Caki2 (cell line): Measurements from ENCODE around the gene GRHL3. TPM values are rescaled to one million over a fixed set of nuclear protein-coding genes. Genes with fewer than 3 reads are reported as not detected.
"Not testable (repeated sequence)": the region's sequence is repeated elsewhere in the genome, so short reads cannot be mapped to it uniquely, and the experiment has no call there.

Experiments used
- DNase-seq: peaks from one replicate; pipeline ENCODE4 v3.0.0-alpha.2; 2015; ENCODE audit warnings: low read depth
- in situ Hi-C: cut with HindIII; loops from 2 replicates; pipeline ENCODE4 v1.10.0; 2016; ENCODE audit warnings: low sequenced_read_pairs, low pct_unique_long_range_greater_than_20kb, mixed read lengths
- total RNA-seq: library from RNA; depleted of rRNA; stranded (reverse); fragments of >200 nt; shearing (Covaris generic); gene quantifications from 2 replicates; pipeline ENCODE4 v1.2.3, GENCODE V29; 2014; ENCODE audit warnings: low replicate concordance; rRNA removed

The GRHL3 gene
- total RNA-seq = 0.03 and 0.26 TPM in 2 replicates

- in situ Hi-C loops = no loop called here
- no peak for DNase-seq
These were observed at the start of gene GRHL3 for GRCh38 chr1:24319312-24319863. GRHL3 (plus strand) TSS chr1:24319357; CDS start chr1:24319552, 195 bp downstream.

- in situ Hi-C loops, DNase-seq: not testable (repeated sequence)
These were observed 44.7 kb upstream of the GRHL3 start for GRCh38 chr1:24274203-24275103.

- in situ Hi-C loops = no loop called here
- no peak for DNase-seq
These were observed 44.1 kb upstream of the GRHL3 start for GRCh38 chr1:24275104-24275410.

- DNase-seq = no peak
- in situ Hi-C loops = no loop called here
These were observed 43.6 kb upstream of the GRHL3 start for GRCh38 chr1:24275510-24275909.

GRCh38 chr1:24276791-24277190 lies 42.4 kb upstream of the GRHL3 start:
- in situ Hi-C loops = no loop called here
- no peak for DNase-seq

GRCh38 chr1:24277420-24278169 lies 41.6 kb upstream of the GRHL3 start:
- in situ Hi-C loops = no loop called here
- no peak for DNase-seq

- in situ Hi-C loops = no loop called here
- DNase-seq = no peak
These were observed 40.4 kb upstream of the GRHL3 start for GRCh38 chr1:24278726-24279125.

- in situ Hi-C loops = no loop called here
- no peak for DNase-seq
These were observed 39.4 kb upstream of the GRHL3 start for GRCh38 chr1:24279590-24280232.

GRCh38 chr1:24281591-24281990 lies 37.6 kb upstream of the GRHL3 start:
- no peak for DNase-seq
- in situ Hi-C loops = no loop called here

- no peak for DNase-seq
- in situ Hi-C loops = no loop called here
These were observed 36.7 kb upstream of the GRHL3 start for GRCh38 chr1:24282491-24282890.

- in situ Hi-C loops = no loop called here
- peak; percentile 68 for DNase-seq
These were observed 35.6 kb upstream of the GRHL3 start for GRCh38 chr1:24283326-24284155.

GRCh38 chr1:24284156-24284471 lies 35.0 kb upstream of the GRHL3 start:
- in situ Hi-C loops = no loop called here
- no peak for DNase-seq

GRCh38 chr1:24285231-24285630 lies 33.9 kb upstream of the GRHL3 start:
- DNase-seq = no peak
- in situ Hi-C loops = no loop called here

- DNase-seq = no peak
- in situ Hi-C loops = no loop called here
These were observed 32.7 kb upstream of the GRHL3 start for GRCh38 chr1:24286246-24287010.

- in situ Hi-C loops, DNase-seq: not testable (repeated sequence)
These were observed 31.4 kb upstream of the GRHL3 start for GRCh38 chr1:24287779-24288178.

GRCh38 chr1:24288479-24288878 lies 30.7 kb upstream of the GRHL3 start:
- in situ Hi-C loops = no loop called here
- DNase-seq = no peak

- DNase-seq = peak; percentile 90
- in situ Hi-C loops = no loop called here
These were observed 29.1 kb upstream of the GRHL3 start for GRCh38 chr1:24289937-24290595.
